ENCODE results near the gene STIM1.
"Not testable (repeated sequence)": the region's sequence is repeated elsewhere in the genome, so short reads cannot be mapped to it uniquely, and the experiment has no call there.

The STIM1 gene

DNA sequence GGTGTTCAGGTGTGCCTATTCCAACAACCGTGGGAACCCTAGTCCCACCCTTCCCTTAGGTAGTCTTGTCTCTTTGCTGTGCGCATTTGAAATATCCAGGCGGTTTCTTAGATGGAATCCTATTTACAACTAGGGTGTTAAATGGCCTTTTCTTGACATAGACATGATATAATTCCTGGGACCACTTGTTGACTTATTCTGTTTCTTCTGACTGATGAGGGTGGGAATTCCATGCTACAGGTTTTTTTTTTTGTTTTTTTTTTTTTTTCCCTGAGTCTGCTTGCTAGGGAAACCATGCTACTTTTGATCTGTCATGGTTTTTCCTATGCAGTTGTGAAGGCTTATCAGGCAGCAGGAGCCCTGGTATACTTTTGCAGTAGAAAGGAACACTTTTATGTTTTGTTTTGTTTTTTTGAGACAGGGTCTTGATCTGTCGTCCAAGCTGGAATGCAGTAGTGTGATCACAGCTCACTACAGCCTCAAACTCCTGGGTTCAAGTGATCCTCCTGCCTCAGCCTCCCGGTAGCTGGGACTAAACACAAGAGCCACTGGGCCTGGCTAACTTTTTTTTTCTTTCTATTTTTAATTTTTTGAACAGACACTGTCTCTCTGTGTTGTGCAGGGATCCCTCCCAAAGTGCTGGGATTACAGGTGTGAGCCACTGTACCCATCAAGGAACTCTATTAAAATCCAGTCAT, 1.5 kb downstream of the STIM1 start:
- no peak for DNase-seq

- DNase-seq = no peak
Observed at GRCh38 chr11:3857628-3858027, 2.2 kb downstream of the STIM1 start.

DNA sequence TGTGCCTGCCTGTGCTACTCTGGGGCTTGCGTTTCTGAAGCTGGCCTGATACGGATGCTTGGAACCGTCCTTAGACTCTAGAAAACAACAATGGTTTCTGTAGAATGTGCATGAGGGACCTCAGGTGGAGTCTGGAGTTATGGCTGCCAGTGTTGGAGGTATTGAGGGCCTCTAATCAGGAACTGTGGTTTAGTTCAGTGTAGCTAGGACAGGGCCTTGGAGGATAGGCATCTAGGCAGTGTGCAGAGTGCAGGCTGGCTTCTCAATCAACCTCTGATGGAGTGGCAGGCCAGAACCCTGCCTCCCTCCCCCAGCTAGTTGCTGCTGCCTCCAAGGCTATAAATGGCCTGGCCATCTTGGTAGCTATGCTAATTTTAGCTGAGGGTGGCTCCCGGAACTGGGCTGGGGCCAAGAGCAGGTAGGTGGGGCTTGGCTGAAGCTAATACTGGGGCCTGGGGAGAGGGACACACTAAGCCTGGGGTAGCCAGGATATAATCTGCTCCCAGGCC, 4.0 kb downstream of the STIM1 start:
- DNase-seq = no peak

GRCh38 chr11:3860375-3860774, 4.9 kb downstream of the STIM1 start:
- no peak for DNase-seq

DNA sequence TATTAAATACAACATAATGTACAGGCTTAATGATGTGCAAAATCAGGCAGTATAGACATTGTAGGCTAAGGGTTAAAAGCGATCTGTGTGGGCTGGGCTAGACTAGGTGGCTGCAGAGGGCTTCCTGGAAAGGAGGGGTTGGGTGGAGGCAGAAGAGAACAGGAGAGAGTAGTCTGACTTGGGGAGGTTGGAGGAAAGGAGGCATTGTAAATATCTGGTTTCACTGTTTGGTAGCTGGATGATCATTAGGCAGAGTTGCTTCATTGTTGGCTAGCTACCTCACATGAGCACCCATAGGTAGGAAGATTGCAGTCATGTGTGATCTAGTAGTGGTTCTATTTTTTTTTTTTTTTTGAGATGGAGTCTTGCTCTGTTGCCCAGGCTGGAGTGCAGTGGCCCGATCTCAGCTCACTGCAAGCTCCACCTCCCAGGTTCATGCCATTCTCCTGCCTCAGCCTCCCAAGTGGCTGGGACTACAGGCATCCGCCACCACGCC, 5.5 kb downstream of the STIM1 start:
- not testable (repeated sequence) for DNase-seq

DNA sequence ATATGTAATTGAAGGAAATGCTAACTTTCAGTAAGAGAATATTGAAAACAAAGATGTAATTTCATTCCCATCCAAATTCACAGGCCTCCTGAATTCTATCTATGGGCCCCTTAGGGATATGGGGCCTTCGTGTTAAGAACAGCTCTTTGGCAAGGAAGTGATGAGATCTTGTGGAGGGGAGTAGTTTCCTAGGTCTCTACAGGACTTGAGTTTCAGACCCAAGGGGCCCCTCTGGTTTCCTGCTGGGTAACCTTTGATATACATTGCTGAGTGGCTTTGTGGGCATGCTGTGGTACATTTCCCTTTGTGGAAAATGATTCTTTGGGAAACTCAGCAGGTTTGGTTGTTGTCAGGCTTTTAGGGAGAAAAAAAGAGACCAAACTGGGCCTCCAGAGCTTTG, 6.2 kb downstream of the STIM1 start:
- DNase-seq = no peak

DNA sequence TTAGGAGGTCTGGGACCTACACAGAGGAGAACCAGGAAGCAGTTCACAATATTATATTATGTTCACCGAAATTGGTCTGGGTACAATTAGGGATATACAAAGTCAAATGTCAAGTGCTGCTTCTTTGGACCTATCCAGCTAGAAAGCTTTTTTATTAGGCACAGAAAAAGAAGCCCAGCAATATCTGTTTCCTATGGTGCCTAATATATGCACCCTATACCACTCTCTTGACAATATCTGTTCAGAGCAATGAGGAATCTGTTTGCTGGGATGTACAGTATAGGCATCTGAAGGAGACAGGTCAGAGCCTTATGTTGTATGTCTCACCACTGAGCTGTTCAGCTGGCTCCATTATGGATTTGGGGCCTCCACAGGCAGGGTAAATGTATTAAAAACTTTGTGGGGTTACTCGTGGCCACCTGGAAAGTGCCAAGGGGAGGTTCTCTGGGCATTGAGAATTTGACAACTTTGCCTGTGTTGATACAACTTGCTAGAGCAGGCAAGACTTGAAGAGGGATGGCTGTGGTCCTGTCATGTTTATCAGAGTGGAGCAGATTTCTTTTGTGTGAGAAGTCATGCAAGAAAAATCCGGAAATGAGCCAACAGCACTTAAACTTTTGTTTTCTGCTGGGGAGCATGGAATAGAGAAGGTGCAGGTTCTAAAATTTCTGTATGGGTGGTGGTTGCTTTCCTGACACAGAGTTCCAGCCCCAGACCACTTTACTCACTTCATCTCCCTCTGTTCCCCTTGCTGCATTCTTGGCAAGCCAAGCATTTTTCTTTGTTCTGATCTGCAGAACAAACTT, 10.1 kb downstream of the STIM1 start:
- no peak for DNase-seq

DNA sequence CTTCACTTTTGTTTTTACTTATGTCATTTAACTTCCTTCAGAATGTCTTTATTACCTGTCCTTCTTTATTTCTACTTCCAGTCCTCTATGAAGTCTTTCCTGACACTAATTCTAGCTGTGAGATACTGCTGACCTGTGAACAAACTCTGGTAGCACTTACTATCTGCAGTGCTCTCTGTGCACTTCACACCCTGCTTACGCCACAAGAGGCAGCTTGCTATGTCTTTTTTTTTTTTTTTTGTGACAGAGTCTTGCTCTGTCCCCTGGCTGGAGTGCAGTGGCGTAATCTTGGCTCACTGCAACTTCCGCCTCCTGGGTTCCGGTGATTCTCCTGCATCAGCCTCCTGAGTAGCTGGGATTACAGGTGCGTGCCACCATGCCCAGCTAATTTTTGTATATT, 10.7 kb downstream of the STIM1 start:
- DNase-seq = no peak

DNA sequence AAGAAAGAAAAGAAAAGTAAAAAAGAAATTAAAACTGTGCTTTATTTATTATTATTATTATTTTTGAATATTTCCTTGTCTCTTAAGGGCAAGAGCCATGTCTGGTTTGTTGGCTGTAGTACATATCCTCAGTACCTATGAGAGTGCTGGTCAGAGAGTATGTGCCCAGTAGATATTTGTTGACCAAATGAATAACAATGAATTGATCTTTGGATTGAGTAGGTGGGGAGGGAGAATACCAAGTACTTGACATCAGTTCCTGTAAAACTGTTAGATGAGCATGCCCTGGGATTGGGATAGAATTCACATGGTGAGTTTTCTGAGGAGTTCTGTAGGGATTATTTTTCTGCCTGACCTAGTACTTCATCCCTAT, 11.4 kb downstream of the STIM1 start:
- DNase-seq = no peak

- DNase-seq = no peak
Observed at GRCh38 chr11:3867209-3868091, 12.0 kb downstream of the STIM1 start.

GRCh38 chr11:3873712-3874349, 18.4 kb downstream of the STIM1 start:
- no peak for DNase-seq

DNA sequence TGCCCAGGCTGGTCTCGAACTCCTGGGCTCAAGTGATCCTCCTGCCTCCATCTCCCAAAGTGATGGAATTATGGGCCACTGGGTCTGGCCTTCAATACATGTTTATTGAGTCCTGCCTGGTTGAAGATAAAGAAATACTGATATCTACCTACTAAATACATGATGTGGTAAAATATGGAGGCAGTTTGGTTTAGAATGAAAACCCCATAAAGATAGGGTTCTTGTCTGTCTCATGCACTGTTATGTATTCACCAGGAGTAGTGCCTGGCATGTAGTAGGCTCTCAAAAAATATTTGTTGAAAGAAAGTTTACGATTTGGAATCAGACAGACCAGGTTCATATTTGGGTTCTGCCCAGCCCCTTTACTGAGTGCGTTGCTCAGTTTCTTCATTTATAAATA, 21.1 kb downstream of the STIM1 start:
- no peak for DNase-seq

DNA sequence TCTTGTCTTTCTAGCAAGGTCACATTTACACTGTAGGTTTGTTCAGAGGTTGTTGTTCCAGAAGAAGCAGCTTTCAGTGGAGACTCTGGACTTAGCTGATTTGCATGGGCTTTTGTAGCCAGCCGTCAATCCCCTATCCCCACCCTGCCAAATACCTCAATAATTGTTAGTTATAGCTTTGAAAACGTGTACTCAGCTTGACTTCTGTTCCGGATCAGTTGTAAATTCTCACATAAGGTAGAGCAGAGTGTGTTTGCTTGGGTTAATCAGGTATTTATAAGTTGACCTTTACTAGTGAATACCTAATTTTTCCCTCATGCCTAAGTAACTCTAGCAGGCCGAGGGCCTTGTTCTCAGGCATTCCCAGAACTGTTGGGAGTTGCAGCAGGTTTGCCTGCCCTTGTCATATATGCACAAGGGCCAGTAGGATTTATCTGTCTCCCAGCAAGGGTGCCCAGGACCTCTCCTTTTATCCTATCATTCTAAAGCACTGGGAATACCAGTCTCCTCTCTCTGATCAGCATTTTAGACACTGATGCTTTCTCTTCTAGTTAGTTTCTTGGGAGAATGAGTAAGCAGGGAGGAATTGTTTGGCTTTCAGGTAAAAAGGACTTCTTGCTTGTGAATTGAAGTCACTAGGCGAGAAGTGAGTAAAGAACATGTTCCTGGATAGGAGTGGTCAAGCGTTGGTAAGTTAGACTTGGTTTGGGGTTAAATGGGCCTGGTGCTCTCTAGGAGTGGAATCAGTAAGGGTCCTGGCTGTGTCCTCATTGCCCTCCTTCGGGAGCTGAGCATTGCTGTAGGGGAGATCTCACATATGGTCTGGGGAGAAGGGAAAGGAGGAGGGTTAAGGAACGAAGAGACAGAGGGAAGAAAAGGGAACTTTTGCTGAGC, 22.1 kb downstream of the STIM1 start:
- no peak for DNase-seq

- no peak for DNase-seq
Observed at GRCh38 chr11:3878258-3878584, 22.8 kb downstream of the STIM1 start.

DNA sequence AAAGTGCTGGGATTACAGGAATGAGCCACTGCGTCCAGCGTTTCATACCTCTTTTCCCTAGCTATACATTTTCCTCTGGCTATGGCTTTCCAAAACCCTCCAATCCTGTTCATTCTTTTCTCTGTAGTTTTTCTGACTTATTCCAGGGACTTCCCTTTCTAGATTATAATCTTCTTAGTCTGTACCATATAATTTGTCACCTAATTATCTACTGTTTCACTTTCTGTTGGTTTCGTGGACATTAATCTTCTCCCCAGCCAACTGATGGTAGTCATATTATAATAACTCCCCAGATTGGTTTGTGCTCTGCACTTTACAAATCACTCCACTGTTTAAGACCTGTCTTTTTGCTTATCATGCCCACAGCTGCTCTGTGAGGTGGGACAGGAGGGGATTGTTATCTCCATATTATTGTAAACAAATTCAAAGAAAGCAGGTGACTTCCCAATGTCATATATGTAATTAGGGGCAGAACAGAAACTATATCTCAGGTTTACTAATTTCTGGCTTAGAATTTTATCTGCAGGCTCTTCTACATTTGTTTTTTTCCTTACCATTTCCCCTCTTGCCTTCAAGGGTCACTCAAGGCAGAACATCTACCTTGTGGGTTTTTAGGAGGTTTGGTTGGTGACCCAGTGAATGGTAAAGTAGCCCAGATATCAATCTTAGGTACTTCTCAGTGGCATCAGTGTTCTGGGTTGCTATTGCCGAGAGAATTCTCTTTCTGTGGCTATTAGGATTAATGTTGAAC, 23.9 kb downstream of the STIM1 start:
- no peak for DNase-seq

GRCh38 chr11:3879967-3880542, 24.6 kb downstream of the STIM1 start:
- DNase-seq = no peak

DNA sequence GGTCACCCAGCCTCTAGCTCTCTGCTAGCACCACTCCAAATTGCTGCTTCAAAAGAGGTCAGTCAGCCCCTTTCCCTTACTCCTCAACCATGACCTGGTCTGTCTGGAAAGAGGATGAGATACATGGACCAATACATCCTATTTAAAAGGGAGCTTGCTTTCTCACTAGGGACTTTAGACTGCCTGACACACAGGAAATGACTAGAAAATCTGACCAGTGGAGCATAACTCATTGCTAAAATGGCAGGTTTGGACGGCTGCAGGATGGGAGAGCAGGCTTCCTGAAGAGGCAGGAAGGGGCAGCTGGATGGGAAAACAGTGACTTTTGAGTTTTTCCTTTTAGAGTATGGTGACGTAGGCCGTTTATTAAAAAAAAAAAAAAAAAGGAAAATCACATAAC, 25.3 kb downstream of the STIM1 start:
- DNase-seq = no peak

GRCh38 chr11:3882655-3883054, 27.2 kb downstream of the STIM1 start:
- no peak for DNase-seq

DNA sequence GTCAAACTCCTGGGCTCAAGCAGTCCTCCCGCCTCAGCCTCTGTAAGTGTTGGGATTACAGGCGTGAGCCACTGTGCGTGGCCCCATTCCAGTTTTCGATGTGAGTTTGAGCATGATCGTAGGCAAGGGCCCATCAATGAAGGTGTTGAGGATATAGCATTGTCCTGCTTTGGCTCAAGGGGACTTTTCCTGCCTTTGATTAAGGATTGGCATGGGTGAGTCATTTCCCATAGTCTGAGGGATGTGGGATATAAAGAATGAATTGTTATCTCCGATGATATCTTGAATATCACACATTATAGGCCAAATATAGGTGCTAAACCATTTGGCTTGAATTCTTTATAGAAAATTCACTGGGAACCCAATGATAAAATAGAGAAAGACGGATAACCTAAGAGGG, 30.4 kb downstream of the STIM1 start:
- DNase-seq = no peak

- DNase-seq = no peak
Observed at GRCh38 chr11:3886985-3887384, 31.5 kb downstream of the STIM1 start.

DNA sequence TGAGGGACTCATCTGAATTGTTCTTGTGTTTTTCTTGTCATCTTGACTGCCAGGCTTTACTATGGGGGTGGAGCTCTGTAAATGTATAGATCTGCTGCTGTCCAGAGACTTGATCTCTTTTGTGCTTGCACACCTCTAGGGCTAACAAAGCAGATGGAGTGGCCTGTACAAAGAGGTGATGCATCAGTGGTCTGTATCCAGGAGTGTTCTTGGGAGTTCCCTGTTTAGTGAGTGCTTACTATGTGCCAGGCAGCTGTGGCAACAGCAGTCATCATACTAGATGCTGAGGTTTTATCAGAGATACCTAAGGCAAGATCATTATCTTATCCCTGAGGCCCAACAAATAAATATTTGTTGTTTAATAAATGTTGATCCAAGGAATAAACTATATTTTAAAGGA, 33.4 kb downstream of the STIM1 start:
- DNase-seq = no peak
